Kasumi-1 (cell line): Measurements from ENCODE around the gene TRMT2A.
"Not testable (repeated sequence)": the region's sequence is repeated elsewhere in the genome, so short reads cannot be mapped to it uniquely, and the experiment has no call there.

Source experiments
- DNase-seq, 2 experiments: peaks; one replicate each; lab custom pipeline; 2025; lab: John Stamatoyannopoulos, UW

The TRMT2A gene

GRCh38 chr22:20116951-20117632 is at the start of gene TRMT2A:
TSS of gene TRMT2A (minus strand) at chr22:20117226. CDS start at chr22:20116906, 320 bp downstream.
- peak; percentile 95 to 96 for DNase-seq

- DNase-seq, result no peak
Observed at GRCh38 chr22:20166703-20167102, 49.7 kb upstream of the TRMT2A start.

GRCh38 chr22:20165913-20166312 is 48.9 kb upstream of the TRMT2A start:
- no peak for DNase-seq

GRCh38 chr22:20165421-20165820 is 48.4 kb upstream of the TRMT2A start:
- no peak for DNase-seq

- DNase-seq, result no peak
Observed at GRCh38 chr22:20164863-20165262, 47.8 kb upstream of the TRMT2A start.

- no peak for DNase-seq
Observed at GRCh38 chr22:20160041-20160440, 43.0 kb upstream of the TRMT2A start.

- DNase-seq, result not testable (repeated sequence)
Observed at GRCh38 chr22:20159531-20159930, 42.5 kb upstream of the TRMT2A start.

GRCh38 chr22:20159076-20159475 is 42.0 kb upstream of the TRMT2A start:
- DNase-seq, result peak; percentile 85 to 88

- no peak for DNase-seq
Observed at GRCh38 chr22:20158391-20159036, 41.5 kb upstream of the TRMT2A start.

- no peak for DNase-seq
Observed at GRCh38 chr22:20157430-20158183, 40.6 kb upstream of the TRMT2A start.

GRCh38 chr22:20156611-20157429 is 39.8 kb upstream of the TRMT2A start:
- DNase-seq, result peak; percentile 28 to 75

- DNase-seq, result no peak
Observed at GRCh38 chr22:20156042-20156389, 39.0 kb upstream of the TRMT2A start.

- peak in 1 of 2 experiments; percentile 41 for DNase-seq
Observed at GRCh38 chr22:20155330-20156041, 38.5 kb upstream of the TRMT2A start.

GRCh38 chr22:20154602-20155187 is 37.7 kb upstream of the TRMT2A start:
- peak in 1 of 2 experiments; percentile 6 for DNase-seq

GRCh38 chr22:20153945-20154344 is 36.9 kb upstream of the TRMT2A start:
- DNase-seq, result no peak

GRCh38 chr22:20152464-20152890 is 35.5 kb upstream of the TRMT2A start:
- DNase-seq, result no peak

GRCh38 chr22:20151276-20151588 is 34.2 kb upstream of the TRMT2A start:
- no peak for DNase-seq

GRCh38 chr22:20150381-20151275 is 33.6 kb upstream of the TRMT2A start, which contains the start of gene CCDC188:
TSS of gene CCDC188 (minus strand) at chr22:20151055. CDS start at chr22:20150986, 69 bp downstream.
- DNase-seq, result no peak

- no peak for DNase-seq
Observed at GRCh38 chr22:20149257-20150250, 32.5 kb upstream of the TRMT2A start.
